ENCODE measurements around the gene ROR1. TPM values are rescaled to one million over a fixed set of nuclear protein-coding genes. Genes with fewer than 3 reads are reported as not detected.

The ROR1 gene
- total and polyA plus RNA-seq, 9 donors = 3.0 to 26.1 (median 15.0) TPM

DNA sequence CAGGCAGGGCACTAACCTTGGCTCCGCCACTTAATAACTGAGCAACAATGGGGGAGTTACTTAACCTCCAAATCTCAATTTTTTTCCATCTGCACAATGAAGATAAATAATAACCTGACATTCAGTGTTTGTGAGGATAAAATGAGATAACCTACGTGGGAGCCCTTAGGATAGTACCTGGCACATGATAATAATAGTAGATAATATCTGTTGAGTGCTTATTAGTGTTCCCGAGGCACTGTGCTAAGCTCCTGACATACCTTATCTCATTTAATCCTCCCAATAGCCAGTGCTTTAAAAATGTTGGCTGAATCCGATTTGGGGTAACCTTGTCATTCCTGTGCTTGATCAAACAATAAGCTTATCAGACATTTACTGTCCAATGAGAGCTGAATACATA lies 300.9 kb downstream of the ROR1 start:
- no peaks in the 10 kb centered on the region for H3K9me3 ChIP-seq
- intact Hi-C loops (cut with DNase I) = no loop called here
- H3K4me3 ChIP-seq = no peak overlapping the region
- H3K4me1 ChIP-seq (ENCODE audit: insufficient read depth) = peaks cover 4% of the 10 kb centered on the region
- H3K36me3 ChIP-seq = no peaks in the 10 kb centered on the region
- no peaks in the 10 kb centered on the region for H3K27me3 ChIP-seq
- H3K27ac ChIP-seq = no peak overlapping the region
- no peak for DNase-seq
- TF ChIP-seq EP300 (IDR thresholded peaks at IDR 0.05) (no peak), POLR2A (IDR thresholded peaks at IDR 0.05) (no peak)
- TF ChIP-seq, protein P1, sequence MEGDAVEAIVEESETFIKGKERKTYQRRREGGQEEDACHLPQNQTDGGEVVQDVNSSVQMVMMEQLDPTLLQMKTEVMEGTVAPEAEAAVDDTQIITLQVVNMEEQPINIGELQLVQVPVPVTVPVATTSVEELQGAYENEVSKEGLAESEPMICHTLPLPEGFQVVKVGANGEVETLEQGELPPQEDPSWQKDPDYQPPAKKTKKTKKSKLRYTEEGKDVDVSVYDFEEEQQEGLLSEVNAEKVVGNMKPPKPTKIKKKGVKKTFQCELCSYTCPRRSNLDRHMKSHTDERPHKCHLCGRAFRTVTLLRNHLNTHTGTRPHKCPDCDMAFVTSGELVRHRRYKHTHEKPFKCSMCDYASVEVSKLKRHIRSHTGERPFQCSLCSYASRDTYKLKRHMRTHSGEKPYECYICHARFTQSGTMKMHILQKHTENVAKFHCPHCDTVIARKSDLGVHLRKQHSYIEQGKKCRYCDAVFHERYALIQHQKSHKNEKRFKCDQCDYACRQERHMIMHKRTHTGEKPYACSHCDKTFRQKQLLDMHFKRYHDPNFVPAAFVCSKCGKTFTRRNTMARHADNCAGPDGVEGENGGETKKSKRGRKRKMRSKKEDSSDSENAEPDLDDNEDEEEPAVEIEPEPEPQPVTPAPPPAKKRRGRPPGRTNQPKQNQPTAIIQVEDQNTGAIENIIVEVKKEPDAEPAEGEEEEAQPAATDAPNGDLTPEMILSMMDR (IDR thresholded peaks at IDR 0.05) = no peak
- WGBS, 3 donors = 77 to 80% (median 79%) methylated on average over 4 of the region's 4 CpGs

- WGBS, 3 donors = 83 to 87% (median 86%) methylated on average over 8 of the region's 8 CpGs
- H3K27me3 ChIP-seq = no peaks in the 10 kb centered on the region
- TF ChIP-seq POLR2A (IDR thresholded peaks at IDR 0.05) (no peak), EP300 (IDR thresholded peaks at IDR 0.05) (no peak)
- TF ChIP-seq, protein P1 (IDR thresholded peaks at IDR 0.05) = no peak
Observed at GRCh38 chr1:64077281-64077940, 303.6 kb downstream of the ROR1 start.

DNA sequence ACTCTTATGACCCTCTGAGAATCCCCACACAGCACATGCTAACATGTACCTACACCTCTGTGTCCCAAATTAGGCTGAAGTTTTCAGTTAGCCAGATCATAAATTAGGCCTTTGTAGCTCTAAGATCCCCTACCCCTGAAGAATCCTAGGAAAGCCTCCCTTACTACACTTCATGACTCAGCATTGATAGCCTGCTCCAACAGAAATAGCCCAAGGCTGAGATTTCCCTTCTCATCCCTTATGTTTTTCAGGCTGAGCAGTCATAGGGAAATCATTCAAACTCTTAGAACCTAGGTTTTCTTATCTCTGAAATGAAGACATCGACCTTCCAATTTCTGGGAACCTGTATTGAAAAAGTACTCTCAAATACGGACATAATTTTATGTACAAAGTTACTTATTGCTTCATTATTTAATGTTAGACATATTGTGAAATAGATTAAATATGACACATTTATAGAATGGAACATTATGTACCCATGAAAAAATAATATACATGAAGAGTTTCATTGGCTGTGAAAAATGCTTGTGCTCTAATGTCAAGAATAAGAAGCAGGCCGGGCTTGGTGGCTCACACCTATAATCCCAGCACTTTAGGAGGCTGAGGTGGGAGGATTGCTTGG lies 307.2 kb downstream of the ROR1 start:
- intact Hi-C loops (cut with DNase I) = no loop called here
- H3K9me3 ChIP-seq = no peaks in the 10 kb centered on the region
- no peaks in the 10 kb centered on the region for H3K4me1 ChIP-seq (ENCODE audit: insufficient read depth)
- H3K4me3 ChIP-seq = no peak overlapping the region
- H3K27ac ChIP-seq = no peak overlapping the region
- TF ChIP-seq, protein P1 (IDR thresholded peaks at IDR 0.05) = no peak
- TF ChIP-seq EP300 (IDR thresholded peaks at IDR 0.05) = no peak
- no peak for TF ChIP-seq POLR2A (IDR thresholded peaks at IDR 0.05)
- 93 to 96% (median 94%) methylated on average over 3 of the region's 3 CpGs for WGBS, 3 donors
- no peak for DNase-seq
- no peaks in the 10 kb centered on the region for H3K27me3 ChIP-seq
- no peaks in the 10 kb centered on the region for H3K36me3 ChIP-seq

More at GRCh38 chr1:64077281-64077940, 303.6 kb downstream of the ROR1 start:
- Histone ChIP-seq H3K27ac (no peak overlapping the region), H3K9me3 (no peaks in the 10 kb centered on the region), H3K4me3 (no peak overlapping the region), H3K4me1 (ENCODE audit: insufficient read depth) (peaks cover 4% of the 10 kb centered on the region), H3K36me3 (no peaks in the 10 kb centered on the region)
- no peak for DNase-seq
- intact Hi-C loops (cut with DNase I) = no loop called here

GRCh38 chr1:64082459-64082858 lies 308.6 kb downstream of the ROR1 start:
- Histone ChIP-seq H3K27me3 (no peaks in the 10 kb centered on the region), H3K27ac (no peak overlapping the region), H3K9me3 (no peaks in the 10 kb centered on the region), H3K36me3 (no peaks in the 10 kb centered on the region), H3K4me1 (ENCODE audit: insufficient read depth) (no peaks in the 10 kb centered on the region), H3K4me3 (no peak overlapping the region)
- no peak for DNase-seq
- intact Hi-C loops (cut with DNase I) = no loop called here
- 70 to 87% (median 78%) methylated on average over 3 of the region's 3 CpGs for WGBS, 3 donors
- no peak for TF ChIP-seq EP300 (IDR thresholded peaks at IDR 0.05)
- no peak for TF ChIP-seq POLR2A (IDR thresholded peaks at IDR 0.05)
- TF ChIP-seq, protein P1 (IDR thresholded peaks at IDR 0.05) = no peak
